HPDE6-E6E7 (cell line): Measurements from ENCODE around the gene MAPK8IP1.

Experiments used
- DNase-seq: peaks from one replicate; pipeline ENCODE4 v3.0.0; 2011; ENCODE audit warnings: missing footprints; ENCODE audit errors: extremely low spot score

Gene MAPK8IP1

GRCh38 chr11:45945397-45945999 is 60.0 kb downstream of the MAPK8IP1 start:
- no peak for DNase-seq

- DNase-seq, result no peak
Observed at GRCh38 chr11:45947885-45948284, 62.4 kb downstream of the MAPK8IP1 start.

- DNase-seq, result no peak
Observed at GRCh38 chr11:45948356-45948755, 62.9 kb downstream of the MAPK8IP1 start.

- no peak for DNase-seq
Observed at GRCh38 chr11:45949992-45950407, 64.5 kb downstream of the MAPK8IP1 start.
